NT2/D1 (cell line): ENCODE results near the gene FGD4.

Experiments used
- DNase-seq: peaks from one replicate; pipeline ENCODE4 v3.0.0-alpha.2; 2011; ENCODE audit warnings: low read depth, low spot score
- H3K27me3 ChIP-seq: 2 replicates; pipeline ENCODE4 v1.6.0; 2011; ENCODE audit warnings: mild to moderate bottlenecking; ENCODE audit not compliant: insufficient read length, insufficient read depth
- H3K36me3 ChIP-seq: 2 replicates; pipeline ENCODE4 v1.6.1; 2011; ENCODE audit warnings: mild to moderate bottlenecking, low read length, mixed read lengths; ENCODE audit not compliant: insufficient read depth, insufficient read length
- H3K4me1 ChIP-seq: 2 replicates; pipeline ENCODE4 v1.5.1; 2011; ENCODE audit not compliant: insufficient read depth, insufficient read length
- H3K4me3 ChIP-seq: 2 replicates; pipeline ENCODE4 v1.5.1; 2011; ENCODE audit warnings: low read depth; ENCODE audit not compliant: insufficient read length
- H3K9ac ChIP-seq: 2 replicates; pipeline ENCODE4 v1.6.0; 2011; ENCODE audit warnings: low read depth; ENCODE audit not compliant: insufficient read length
- H3K9me3 ChIP-seq: 2 replicates; pipeline ENCODE4 v1.5.1; 2011; ENCODE audit warnings: mild to moderate bottlenecking, low read length; ENCODE audit not compliant: insufficient read depth
- SUZ12 ChIP-seq: IDR thresholded peaks from 2 replicates; pipeline ENCODE4 v1.6.1; 2011; ENCODE audit not compliant: insufficient read length, insufficient read depth; ENCODE audit errors: extremely low read depth
- YY1 ChIP-seq: IDR thresholded peaks from 2 replicates; pipeline ENCODE4 v1.6.1; 2011; ENCODE audit not compliant: insufficient read length, insufficient read depth
- ZNF274 ChIP-seq: IDR thresholded peaks from 2 replicates; pipeline ENCODE4 v1.6.1; 2011; ENCODE audit warnings: mild to moderate bottlenecking, low read depth, low read length

The FGD4 gene

GRCh38 chr12:32612658-32613614, 213.6 kb downstream of the FGD4 start:
- no peak for DNase-seq
- peaks cover 31% of the 10 kb centered on the region for H3K36me3 ChIP-seq
- no peaks in the 10 kb centered on the region for H3K9me3 ChIP-seq
- no peak overlapping the region for H3K4me3 ChIP-seq
- TF ChIP-seq ZNF274 = no peak
- no peak for TF ChIP-seq SUZ12
- TF ChIP-seq YY1 = no peak
- H3K4me1 ChIP-seq = no peaks in the 10 kb centered on the region
- no peak overlapping the region for H3K9ac ChIP-seq
- H3K27me3 ChIP-seq = no peaks in the 10 kb centered on the region

- Histone ChIP-seq H3K9me3 (no peaks in the 10 kb centered on the region), H3K4me3 (no peak overlapping the region), H3K9ac (no peak overlapping the region), H3K4me1 (no peaks in the 10 kb centered on the region), H3K36me3 (peaks cover 29% of the 10 kb centered on the region), H3K27me3 (no peaks in the 10 kb centered on the region)
- TF ChIP-seq YY1 (no peak), ZNF274 (no peak), SUZ12 (no peak)
- no peak for DNase-seq
Observed at GRCh38 chr12:32615441-32615840, 216.1 kb downstream of the FGD4 start.

GRCh38 chr12:32617534-32617933, 218.2 kb downstream of the FGD4 start:
- DNase-seq = no peak
- Histone ChIP-seq H3K27me3 (no peaks in the 10 kb centered on the region), H3K9ac (no peak overlapping the region), H3K36me3 (peaks cover 20% of the 10 kb centered on the region), H3K9me3 (no peaks in the 10 kb centered on the region), H3K4me3 (no peak overlapping the region), H3K4me1 (no peaks in the 10 kb centered on the region)
- TF ChIP-seq YY1 (no peak), ZNF274 (no peak), SUZ12 (no peak)

GRCh38 chr12:32618115-32618514, 218.8 kb downstream of the FGD4 start:
- Histone ChIP-seq H3K27me3 (no peaks in the 10 kb centered on the region), H3K9ac (no peak overlapping the region), H3K4me3 (no peak overlapping the region), H3K36me3 (peaks cover 18% of the 10 kb centered on the region), H3K9me3 (no peaks in the 10 kb centered on the region), H3K4me1 (no peaks in the 10 kb centered on the region)
- DNase-seq = no peak
- TF ChIP-seq YY1 = no peak
- TF ChIP-seq ZNF274 = no peak
- no peak for TF ChIP-seq SUZ12

- Histone ChIP-seq H3K9ac (no peak overlapping the region), H3K4me1 (no peaks in the 10 kb centered on the region), H3K9me3 (no peaks in the 10 kb centered on the region), H3K36me3 (peaks cover 51% of the 10 kb centered on the region), H3K4me3 (no peak overlapping the region), H3K27me3 (no peaks in the 10 kb centered on the region)
- no peak for DNase-seq
- TF ChIP-seq YY1 = no peak
- no peak for TF ChIP-seq ZNF274
- no peak for TF ChIP-seq SUZ12
Observed at GRCh38 chr12:32627976-32628375, 228.6 kb downstream of the FGD4 start.

- Histone ChIP-seq H3K9ac (no peak overlapping the region), H3K27me3 (no peaks in the 10 kb centered on the region), H3K36me3 (peaks cover 35% of the 10 kb centered on the region), H3K4me1 (no peaks in the 10 kb centered on the region), H3K9me3 (peaks cover 6% of the 10 kb centered on the region), H3K4me3 (no peak overlapping the region)
- no peak for DNase-seq
- TF ChIP-seq YY1 (no peak), ZNF274 (no peak), SUZ12 (no peak)
Observed at GRCh38 chr12:32641287-32641901, 242.0 kb downstream of the FGD4 start.

- H3K27me3 ChIP-seq = no peaks in the 10 kb centered on the region
- no peaks in the 10 kb centered on the region for H3K4me1 ChIP-seq
- DNase-seq = no peak
- TF ChIP-seq YY1 (no peak), SUZ12 (no peak), ZNF274 (no peak)
- H3K9ac ChIP-seq = no peak overlapping the region
- no peak overlapping the region for H3K4me3 ChIP-seq
- H3K36me3 ChIP-seq = peaks cover 23% of the 10 kb centered on the region
- no peaks in the 10 kb centered on the region for H3K9me3 ChIP-seq
Observed at GRCh38 chr12:32644431-32644830, 245.1 kb downstream of the FGD4 start.
